ENCODE data around the gene SLC2A8.

The SLC2A8 gene

GRCh38 chr9:127403507-127404192 lies 6.7 kb downstream of the SLC2A8 start:
- DNase-seq (ENCODE audit: low read depth): no peak

GRCh38 chr9:127404631-127405030 lies 7.7 kb downstream of the SLC2A8 start:
- DNase-seq (ENCODE audit: low read depth): no peak

GRCh38 chr9:127405344-127406125 lies 8.6 kb downstream of the SLC2A8 start:
- DNase-seq (ENCODE audit: low read depth): no peak

DNA sequence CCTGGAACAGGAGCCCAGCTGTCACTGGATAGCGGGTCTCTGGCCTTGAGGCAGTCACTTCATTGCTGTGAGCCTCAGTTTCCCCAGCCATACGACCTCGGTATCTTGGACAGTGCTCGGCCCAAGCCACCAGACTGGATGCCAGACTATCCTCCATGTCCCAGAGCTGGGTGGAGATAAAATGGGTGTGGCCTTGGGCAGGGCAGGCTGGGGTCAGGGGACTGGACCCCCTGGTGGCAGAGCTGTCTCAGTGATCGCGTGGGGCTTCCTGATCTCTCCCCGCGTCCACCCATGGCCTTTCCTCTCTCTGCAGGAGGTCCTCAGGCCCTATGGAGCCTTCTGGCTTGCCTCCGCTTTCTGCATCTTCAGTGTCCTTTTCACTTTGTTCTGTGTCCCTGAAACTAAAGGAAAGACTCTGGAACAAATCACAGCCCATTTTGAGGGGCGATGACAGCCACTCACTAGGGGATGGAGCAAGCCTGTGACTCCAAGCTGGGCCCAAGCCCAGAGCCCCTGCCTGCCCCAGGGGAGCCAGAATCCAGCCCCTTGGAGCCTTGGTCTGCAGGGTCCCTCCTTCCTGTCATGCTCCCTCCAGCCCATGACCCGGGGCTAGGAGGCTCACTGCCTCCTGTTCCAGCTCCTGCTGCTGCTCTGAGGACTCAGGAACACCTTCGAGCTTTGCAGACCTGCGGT lies 10.0 kb downstream of the SLC2A8 start:
- DNase-seq (ENCODE audit: low read depth): no peak

GRCh38 chr9:127407492-127407843 lies 10.5 kb downstream of the SLC2A8 start:
- DNase-seq (ENCODE audit: low read depth): no peak

DNA sequence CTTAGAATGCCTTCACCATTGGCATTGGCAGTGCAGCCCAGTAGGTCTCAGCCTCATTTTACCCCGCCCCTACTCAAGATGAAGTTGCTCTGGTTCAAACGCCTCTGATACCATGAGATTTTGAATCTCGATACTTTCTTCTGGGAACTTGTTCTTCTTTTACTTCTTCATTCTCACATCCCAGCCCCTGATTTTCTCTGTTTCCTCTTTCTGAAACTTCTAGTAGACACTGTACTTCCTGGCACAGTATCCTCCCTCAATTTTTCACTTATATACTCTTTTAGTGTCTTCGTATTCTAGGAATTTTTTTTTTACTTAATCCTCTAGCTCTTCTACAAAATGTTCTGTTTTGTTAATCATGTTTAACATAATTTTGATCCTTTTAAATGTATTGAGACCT lies 14.2 kb downstream of the SLC2A8 start:
- no peak for DNase-seq (ENCODE audit: low read depth)

DNA sequence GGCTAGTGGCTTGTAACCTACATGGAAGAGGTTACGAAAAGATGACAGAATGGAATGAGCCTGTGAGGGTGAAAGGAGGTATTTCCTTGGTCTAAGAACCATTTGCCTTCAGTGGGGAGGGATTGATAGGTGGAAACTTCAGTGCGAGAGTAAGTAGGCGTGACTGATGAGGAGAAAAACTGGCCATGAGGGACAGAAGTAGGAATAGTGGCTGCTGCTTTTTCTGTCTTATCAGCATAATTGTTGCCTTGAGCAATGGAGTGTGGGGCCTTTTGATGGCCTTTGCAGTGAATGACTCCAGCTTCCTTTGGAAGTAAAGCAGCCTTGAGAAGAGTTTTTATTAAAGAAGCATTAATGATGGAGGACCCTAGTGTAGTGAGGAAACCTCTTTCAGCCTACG lies 18.2 kb downstream of the SLC2A8 start:
- no peak for DNase-seq (ENCODE audit: low read depth)

DNA sequence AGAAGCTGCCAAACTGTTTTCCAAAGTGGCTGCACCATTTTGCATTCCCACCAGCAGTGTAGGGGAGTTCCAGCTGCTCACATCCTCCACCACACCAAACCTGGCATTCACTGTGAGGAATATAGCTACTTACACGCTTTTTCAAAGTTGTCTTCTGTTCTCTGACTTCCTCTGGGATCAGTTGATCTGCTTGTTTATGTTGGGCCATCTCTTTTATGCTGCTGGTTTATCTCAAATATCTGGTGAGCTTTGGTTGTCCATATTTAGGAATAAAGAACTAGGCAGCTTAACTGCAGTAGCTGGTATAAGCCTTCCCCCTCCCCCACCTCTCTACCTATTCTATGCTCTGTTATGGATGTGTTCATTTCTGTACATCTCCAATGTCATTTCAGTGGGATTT lies 18.7 kb downstream of the SLC2A8 start:
- no peak for DNase-seq (ENCODE audit: low read depth)

GRCh38 chr9:127417131-127418036 lies 20.4 kb downstream of the SLC2A8 start:
- peak; percentile 29 for DNase-seq (ENCODE audit: low read depth)

GRCh38 chr9:127418037-127418471 lies 21.1 kb downstream of the SLC2A8 start:
- no peak for DNase-seq (ENCODE audit: low read depth)

DNA sequence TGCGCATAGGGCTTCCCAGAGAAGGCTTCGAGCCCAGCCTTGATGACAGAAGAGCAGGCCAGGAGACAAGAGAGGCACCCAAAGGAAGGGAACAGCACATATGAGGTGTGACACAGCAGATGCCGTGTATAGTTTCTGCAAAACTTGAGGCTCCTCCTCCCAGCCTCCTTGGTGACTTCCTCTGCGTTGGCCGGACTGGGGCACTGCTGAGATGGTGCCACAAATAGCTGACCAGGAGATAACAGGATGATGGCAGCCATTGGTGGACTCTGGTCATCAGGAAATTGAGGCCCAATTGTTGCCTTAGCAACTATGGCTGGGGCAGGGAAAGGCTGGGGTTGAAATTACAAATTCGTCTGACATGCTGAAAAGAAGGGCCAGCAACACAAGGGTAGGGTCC lies 22.4 kb downstream of the SLC2A8 start:
- no peak for DNase-seq (ENCODE audit: low read depth)

DNA sequence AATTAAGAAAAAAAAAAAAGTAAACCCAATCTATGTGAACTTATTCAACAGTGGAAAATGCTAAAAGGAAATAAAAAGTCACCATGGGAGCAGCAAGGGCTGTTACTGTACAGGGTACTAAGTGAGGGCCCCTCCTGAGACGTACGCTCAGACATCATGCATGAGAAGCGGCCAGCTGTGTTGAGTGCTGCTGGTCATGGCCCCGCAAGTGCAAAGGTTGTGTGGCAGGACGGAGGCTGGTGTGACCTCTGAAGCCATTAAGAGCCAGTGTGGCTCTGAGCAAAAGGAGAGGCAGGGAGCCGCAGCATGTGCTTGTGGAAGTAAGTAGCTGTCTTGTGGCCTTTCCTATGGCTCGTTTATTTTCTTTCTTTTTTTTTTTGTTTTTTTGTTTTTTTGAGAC lies 24.1 kb downstream of the SLC2A8 start:
- DNase-seq (ENCODE audit: low read depth): no peak

DNA sequence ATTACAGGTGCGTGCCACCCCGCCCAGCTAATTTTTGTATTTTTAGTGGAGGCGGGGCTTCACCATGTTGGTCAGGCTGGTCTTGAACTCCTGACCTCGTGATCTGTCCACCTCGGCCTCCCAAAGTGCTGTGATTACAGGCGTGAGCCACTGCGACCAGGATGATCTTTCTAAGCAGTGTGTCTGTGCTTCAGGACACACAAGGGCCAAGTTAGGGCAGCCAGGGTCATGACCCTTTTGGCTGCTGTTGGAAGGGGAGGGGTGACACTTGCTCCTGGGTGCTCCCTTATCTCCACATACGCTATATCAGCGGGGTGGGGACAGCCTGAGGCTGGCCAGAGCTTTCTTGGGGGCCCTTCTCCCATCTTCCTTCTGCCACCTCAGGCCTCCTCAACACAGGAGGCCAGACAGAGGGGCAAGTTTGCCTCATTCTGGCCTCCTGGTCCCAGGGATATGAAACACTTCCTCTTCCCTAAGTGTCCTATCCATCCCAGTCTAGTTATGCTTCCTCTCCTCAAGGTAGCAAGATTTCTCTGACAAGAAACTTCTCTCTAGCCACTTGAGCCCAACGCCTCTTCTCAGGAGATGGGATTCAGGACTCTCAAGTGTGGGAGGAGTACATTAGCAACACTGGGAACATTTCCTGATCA lies 25.3 kb downstream of the SLC2A8 start:
- DNase-seq (ENCODE audit: low read depth): no peak

GRCh38 chr9:127422787-127423186 lies 25.8 kb downstream of the SLC2A8 start:
- DNase-seq (ENCODE audit: low read depth): no peak

DNA sequence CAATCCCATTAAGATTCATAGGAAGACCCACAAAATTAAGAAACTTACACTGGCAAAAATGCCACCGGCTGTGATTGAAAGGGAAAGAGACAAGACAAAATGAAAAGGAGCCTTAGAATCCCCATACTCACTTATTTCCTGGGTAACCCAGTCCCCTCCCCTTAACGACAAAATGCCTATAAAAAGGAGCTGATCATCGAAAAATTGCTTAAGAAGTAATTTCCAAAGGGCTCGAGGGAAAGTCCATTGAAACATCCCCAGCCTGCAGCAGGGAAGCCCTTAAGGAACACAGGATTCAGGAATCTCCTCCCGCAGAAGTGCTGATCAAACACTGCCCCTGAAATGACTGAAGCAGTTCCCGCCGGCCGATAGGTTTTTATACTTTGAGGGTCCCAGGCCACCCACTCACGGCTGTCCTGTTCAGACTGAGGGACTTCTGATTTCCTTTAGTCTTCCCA lies 26.5 kb downstream of the SLC2A8 start:
- no peak for DNase-seq (ENCODE audit: low read depth)

DNA sequence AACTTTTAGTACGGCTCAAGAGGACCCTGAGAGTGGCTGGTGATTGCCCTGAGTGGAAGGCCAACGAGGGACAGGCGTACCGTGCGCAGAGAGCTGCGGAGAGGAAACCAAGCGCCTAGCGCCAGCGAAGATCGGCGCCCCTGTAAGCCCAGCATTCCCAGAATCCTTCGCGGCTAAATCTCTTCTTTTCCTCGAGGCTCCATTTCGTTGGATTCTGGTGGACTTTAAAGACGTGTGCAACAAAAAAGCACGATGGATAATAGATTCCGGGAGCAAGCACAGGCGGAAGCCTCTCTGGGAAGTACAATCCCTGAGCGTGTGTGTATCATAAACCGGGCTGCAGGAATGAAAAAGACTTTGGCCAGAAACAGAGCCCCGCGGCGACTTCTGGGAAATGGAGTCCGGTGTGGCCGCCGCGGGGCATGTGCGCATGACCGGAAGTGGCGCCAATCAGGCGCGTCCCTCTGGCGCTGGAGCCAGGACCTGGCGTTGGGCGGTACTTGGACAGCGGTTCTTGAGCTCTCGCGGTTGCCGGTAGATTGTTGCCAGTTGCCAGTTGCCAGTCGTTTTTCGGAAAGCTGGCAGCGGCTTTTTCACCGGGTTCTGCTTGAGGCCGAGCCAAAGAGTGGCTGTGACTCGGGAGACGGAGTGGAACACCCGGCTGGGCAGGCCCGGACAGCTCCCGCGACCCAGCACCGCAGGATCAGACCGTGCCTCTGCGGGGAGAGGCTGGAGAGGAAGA lies 27.1 kb downstream of the SLC2A8 start, which contains the start of gene ZNF79:
TSS of gene ZNF79 (plus strand) at position 449 of the 742 bp plus-strand sequence. CDS start 406 bp downstream, outside the sequence.
- DNase-seq (ENCODE audit: low read depth): peak; percentile 86

- no peak for DNase-seq (ENCODE audit: low read depth)
These were observed 27.7 kb downstream of the SLC2A8 start for GRCh38 chr9:127424676-127424999.

DNA sequence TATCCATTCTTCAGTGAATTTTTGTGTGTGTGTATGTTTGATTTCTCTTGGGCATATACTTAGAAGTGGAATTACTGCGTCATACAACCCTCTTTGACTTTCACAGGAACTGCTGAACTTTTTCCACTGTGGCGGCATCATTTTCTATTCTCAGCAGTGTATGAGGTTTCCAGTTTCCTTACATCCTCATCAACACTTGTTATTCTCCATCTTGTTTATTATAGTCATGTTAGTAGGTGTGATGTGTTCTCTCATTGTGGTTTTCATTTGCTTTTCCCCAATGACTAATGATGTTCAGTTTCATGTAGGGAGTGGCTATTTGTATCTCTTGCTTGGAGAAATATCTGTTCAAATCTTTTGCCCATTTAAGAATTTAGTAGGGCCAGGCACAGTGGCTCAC lies 29.8 kb downstream of the SLC2A8 start:
- DNase-seq (ENCODE audit: low read depth): no peak

GRCh38 chr9:127428348-127428747 lies 31.4 kb downstream of the SLC2A8 start:
- no peak for DNase-seq (ENCODE audit: low read depth)

- no peak for DNase-seq (ENCODE audit: low read depth)
These were observed 33.4 kb downstream of the SLC2A8 start for GRCh38 chr9:127430415-127430814.

Measured in fibroblast of the conjunctiva (primary cell).